Measurements from ENCODE around the gene EVI5L. TPM values are rescaled to one million over a fixed set of nuclear protein-coding genes. Genes with fewer than 3 reads are reported as not detected.

Gene EVI5L
- polyA plus RNA-seq, 1 donor from 2014 or later: 50.6 TPM

DNA sequence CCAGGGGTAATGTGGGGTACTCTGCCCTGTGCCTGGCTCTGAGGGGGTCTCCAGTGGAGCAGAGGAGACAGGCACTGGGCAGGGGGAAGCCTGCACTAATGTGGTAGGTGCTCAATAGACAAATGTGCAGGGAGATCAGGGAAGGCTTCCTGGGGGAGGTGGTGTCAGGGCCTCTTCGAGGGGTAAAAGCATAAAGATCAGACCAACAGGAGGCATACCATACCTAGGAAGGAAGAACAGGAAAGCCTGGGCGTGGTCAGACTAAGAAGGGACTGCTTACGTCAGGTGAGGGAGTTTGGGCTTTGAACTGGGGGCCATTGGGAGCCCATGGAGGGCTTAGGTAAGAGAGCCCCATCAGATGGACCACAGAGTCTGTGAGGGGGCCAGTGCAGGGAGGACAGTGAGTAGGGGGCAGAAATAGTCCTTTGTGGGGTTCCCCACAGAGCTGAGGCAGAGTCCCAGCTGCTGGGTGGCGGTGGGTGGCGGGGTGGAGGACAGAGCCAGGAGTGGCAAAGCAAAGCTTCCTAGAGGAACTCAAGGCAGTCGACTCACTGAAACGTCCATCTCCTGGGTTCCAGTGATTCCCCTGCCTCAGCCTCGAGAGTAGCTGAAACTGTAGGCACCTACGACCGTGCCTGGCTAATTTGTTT is 35.4 kb downstream of the EVI5L start:
- Histone ChIP-seq H3K27ac (ENCODE audit: low read length) (no peak overlapping the region), H3F3A (ENCODE audit: insufficient read depth, low read length, poor library complexity, severe bottlenecking) (no peaks in the 10 kb centered on the region), H3K4me3 (ENCODE audit: low read length) (no peak overlapping the region), H3K9me3 (ENCODE audit: low read length) (no peaks in the 10 kb centered on the region), H3K27me3 (ENCODE audit: insufficient read depth, low read depth, low read length) (no peaks in the 10 kb centered on the region), H3K36me3 (ENCODE audit: insufficient read depth, low read length) (no peaks in the 10 kb centered on the region), H3K9ac (ENCODE audit: low read length) (no peak overlapping the region), H4K20me1 (ENCODE audit: insufficient read depth) (no peaks in the 10 kb centered on the region), H2AFZ (ENCODE audit: low read depth, low read length) (no peak overlapping the region), H3K4me2 (ENCODE audit: low read length) (no peak overlapping the region), H3K79me2 (replicated peaks; ENCODE audit: insufficient read depth, low read length) (no peaks in the 10 kb centered on the region), H3K9me2 (ENCODE audit: insufficient read depth, low read length) (no peaks in the 10 kb centered on the region)
- TF ChIP-seq EP300 (conservative IDR thresholded peaks at IDR 0.05; ENCODE audit: poor library complexity, severe bottlenecking): no peak
- no peak for TF ChIP-seq MXI1 (conservative IDR thresholded peaks at IDR 0.05; ENCODE audit: poor library complexity, severe bottlenecking)
- no peak for TF ChIP-seq TAF1 (IDR thresholded peaks at IDR 0.05; ENCODE audit: low read depth)
- TF ChIP-seq, protein P1, sequence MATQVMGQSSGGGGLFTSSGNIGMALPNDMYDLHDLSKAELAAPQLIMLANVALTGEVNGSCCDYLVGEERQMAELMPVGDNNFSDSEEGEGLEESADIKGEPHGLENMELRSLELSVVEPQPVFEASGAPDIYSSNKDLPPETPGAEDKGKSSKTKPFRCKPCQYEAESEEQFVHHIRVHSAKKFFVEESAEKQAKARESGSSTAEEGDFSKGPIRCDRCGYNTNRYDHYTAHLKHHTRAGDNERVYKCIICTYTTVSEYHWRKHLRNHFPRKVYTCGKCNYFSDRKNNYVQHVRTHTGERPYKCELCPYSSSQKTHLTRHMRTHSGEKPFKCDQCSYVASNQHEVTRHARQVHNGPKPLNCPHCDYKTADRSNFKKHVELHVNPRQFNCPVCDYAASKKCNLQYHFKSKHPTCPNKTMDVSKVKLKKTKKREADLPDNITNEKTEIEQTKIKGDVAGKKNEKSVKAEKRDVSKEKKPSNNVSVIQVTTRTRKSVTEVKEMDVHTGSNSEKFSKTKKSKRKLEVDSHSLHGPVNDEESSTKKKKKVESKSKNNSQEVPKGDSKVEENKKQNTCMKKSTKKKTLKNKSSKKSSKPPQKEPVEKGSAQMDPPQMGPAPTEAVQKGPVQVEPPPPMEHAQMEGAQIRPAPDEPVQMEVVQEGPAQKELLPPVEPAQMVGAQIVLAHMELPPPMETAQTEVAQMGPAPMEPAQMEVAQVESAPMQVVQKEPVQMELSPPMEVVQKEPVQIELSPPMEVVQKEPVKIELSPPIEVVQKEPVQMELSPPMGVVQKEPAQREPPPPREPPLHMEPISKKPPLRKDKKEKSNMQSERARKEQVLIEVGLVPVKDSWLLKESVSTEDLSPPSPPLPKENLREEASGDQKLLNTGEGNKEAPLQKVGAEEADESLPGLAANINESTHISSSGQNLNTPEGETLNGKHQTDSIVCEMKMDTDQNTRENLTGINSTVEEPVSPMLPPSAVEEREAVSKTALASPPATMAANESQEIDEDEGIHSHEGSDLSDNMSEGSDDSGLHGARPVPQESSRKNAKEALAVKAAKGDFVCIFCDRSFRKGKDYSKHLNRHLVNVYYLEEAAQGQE (IDR thresholded peaks at IDR 0.05; ENCODE audit: borderline replicate concordance): no peak
- TF ChIP-seq CTCF (IDR thresholded peaks at IDR 0.05; ENCODE audit: poor library complexity, severe bottlenecking): no peak
- no peak for TF ChIP-seq RAD21 (conservative IDR thresholded peaks at IDR 0.05)
- no peak for TF ChIP-seq POLR2AphosphoS5 (IDR thresholded peaks at IDR 0.05)
- TF ChIP-seq EZH2 (IDR thresholded peaks at IDR 0.05; ENCODE audit: borderline replicate concordance, insufficient read depth, low read length, poor library complexity, severe bottlenecking): no peak
- no peak for TF ChIP-seq SMC3 (conservative IDR thresholded peaks at IDR 0.05; ENCODE audit: poor library complexity)

DNA sequence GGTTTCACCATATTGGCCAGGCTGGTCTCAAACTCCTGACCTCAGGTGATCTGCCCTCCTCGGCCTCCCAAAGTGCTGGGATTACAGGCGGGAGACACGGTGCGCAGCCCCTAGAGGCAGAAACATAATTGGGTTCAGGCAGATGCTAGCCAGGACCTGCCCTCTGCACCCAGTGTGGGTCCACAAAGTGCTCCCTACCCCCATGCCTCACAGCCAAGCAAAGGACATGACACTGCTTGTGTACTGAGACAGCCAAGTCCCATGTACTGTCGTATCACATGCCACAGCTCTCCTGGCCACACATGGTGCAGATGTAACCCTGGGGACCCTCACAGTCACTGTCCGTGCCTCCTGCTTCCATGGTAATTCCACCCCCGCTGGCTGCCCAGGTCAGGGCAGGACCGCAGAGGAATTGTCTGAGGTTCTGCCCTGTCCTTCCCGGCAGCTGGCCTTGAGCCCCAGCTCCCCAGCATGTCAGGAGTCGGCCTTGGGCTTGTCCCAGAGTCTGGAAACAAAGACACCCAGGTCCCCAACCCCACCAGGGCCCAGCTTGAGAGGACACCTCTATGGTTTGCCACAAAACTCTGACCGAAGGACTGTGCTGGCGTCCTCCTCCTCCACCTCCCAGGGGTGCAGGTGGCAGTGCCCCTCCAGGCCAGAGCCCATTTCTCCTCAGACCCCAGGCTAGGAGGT is 36.5 kb downstream of the EVI5L start:
- H2AFZ ChIP-seq (ENCODE audit: low read depth, low read length): no peak overlapping the region
- no peaks in the 10 kb centered on the region for H3K9me2 ChIP-seq (ENCODE audit: insufficient read depth, low read length)
- no peaks in the 10 kb centered on the region for H3K9me3 ChIP-seq (ENCODE audit: low read length)
- H4K20me1 ChIP-seq (ENCODE audit: insufficient read depth): no peaks in the 10 kb centered on the region
- no peak overlapping the region for H3K4me3 ChIP-seq (ENCODE audit: low read length)
- H3K9ac ChIP-seq (ENCODE audit: low read length): no peak overlapping the region
- H3F3A ChIP-seq (ENCODE audit: insufficient read depth, low read length, poor library complexity, severe bottlenecking): no peaks in the 10 kb centered on the region
- no peak overlapping the region for H3K4me2 ChIP-seq (ENCODE audit: low read length)
- H3K36me3 ChIP-seq (ENCODE audit: insufficient read depth, low read length): no peaks in the 10 kb centered on the region
- H3K79me2 ChIP-seq (replicated peaks; ENCODE audit: insufficient read depth, low read length): no peaks in the 10 kb centered on the region
- TF ChIP-seq POLR2AphosphoS5 (IDR thresholded peaks at IDR 0.05) (peak; percentile 4), EZH2 (IDR thresholded peaks at IDR 0.05; ENCODE audit: borderline replicate concordance, insufficient read depth, low read length, poor library complexity, severe bottlenecking) (no peak)
- no peaks in the 10 kb centered on the region for H3K27me3 ChIP-seq (ENCODE audit: insufficient read depth, low read depth, low read length)
- no peak overlapping the region for H3K27ac ChIP-seq (ENCODE audit: low read length)
